ENCODE data around the gene EMC6. TPM values are rescaled to one million over a fixed set of nuclear protein-coding genes. Genes with fewer than 3 reads are reported as not detected.

Gene EMC6
- polyA plus RNA-seq, 1 of the 3 experiments (the other 2 are of a cell fraction) = 56.6 TPM

- Histone ChIP-seq H3K4me2 (no peak overlapping the region), H3K9ac (no peak overlapping the region), H3F3A (replicated peaks; ENCODE audit: insufficient read depth) (peaks cover 5% of the 10 kb centered on the region), H3K27ac (ENCODE audit: low read depth in 2 of 2, low read length in 1 of 2) (no peak overlapping the region), H3K27me3 (ENCODE audit: insufficient read depth) (no peaks in the 10 kb centered on the region), H3K79me2 (ENCODE audit: insufficient read depth) (no peaks in the 10 kb centered on the region), H3K9me3 (no peaks in the 10 kb centered on the region), H3K4me1 (ENCODE audit: control insufficient read depth in 1 of 2, insufficient read depth in 2 of 2, low read depth in 1 of 2, low read length in 1 of 2) (0 out of 4 replicates have a peak, but pooled peaks cover 0 to 4% of the 10 kb centered on the region in 2 experiments), H3K9me2 (no peaks in the 10 kb centered on the region), H2AFZ (ENCODE audit: low read depth) (no peak overlapping the region), H3K36me3 (replicated peaks in 1 of 2; ENCODE audit: control insufficient read depth in 1 of 2, insufficient read depth in 2 of 2, low read length in 1 of 2) (no peaks in the 10 kb centered on the region), H3K4me3 (ENCODE audit: low read depth in 2 of 2, low read length in 1 of 2) (no peak overlapping the region), H4K20me1 (ENCODE audit: insufficient read depth) (no peaks in the 10 kb centered on the region)
- TF ChIP-seq FOXJ3 (CRISPR knock-in tag; IDR thresholded peaks at IDR 0.05) (no peak), EP300 (IDR thresholded peaks at IDR 0.05; ENCODE audit: borderline replicate concordance in 1 of 2, low read depth in 1 of 2, low read length in 1 of 2) (no peak), TCF12 (IDR thresholded peaks at IDR 0.05) (no peak)
- WGBS (ENCODE audit: low lambda C conversion rate) = 82% methylated on average over 3 of the region's 3 CpGs
- ChIA-PET CTCF (interaction anchor here (1.7 to 2.2 kb wide), 2 partner anchors 25 to 29 kb away, joined by 6 to 8 read pairs; no protein-coding TSS in a partner anchor), POLR2A (no interaction called here)
- DNase-seq = no peak
These were observed 39.8 kb downstream of the EMC6 start for GRCh38 chr17:3708366-3708765.

- 88% methylated on average over 5 of the region's 5 CpGs for WGBS (ENCODE audit: low lambda C conversion rate)
- ChIA-PET POLR2A (interaction anchor here (0.7 kb wide), 1 partner anchor 15 kb away, joined by 3 read pairs; the partner anchor contains the start of gene P2RX5), CTCF (no interaction called here)
- no peak overlapping the region for H2AFZ ChIP-seq (ENCODE audit: low read depth)
- peaks cover 5% of the 10 kb centered on the region for H3F3A ChIP-seq (replicated peaks; ENCODE audit: insufficient read depth)
- H3K79me2 ChIP-seq (ENCODE audit: insufficient read depth) = no peaks in the 10 kb centered on the region
- TF ChIP-seq RFX5 (IDR thresholded peaks at IDR 0.05; ENCODE audit: low read length) = no peak
- peak; percentile 20; the same call in 1 of the 2 replicates for TF ChIP-seq GABPA (IDR thresholded peaks at IDR 0.05; ENCODE audit: low read depth)
- no peak for TF ChIP-seq ELF1 (IDR thresholded peaks at IDR 0.05)
- TF ChIP-seq USF2 (IDR thresholded peaks at IDR 0.05; ENCODE audit: borderline replicate concordance, low read depth, low read length) = no peak
- no peak for TF ChIP-seq RAD21 (IDR thresholded peaks at IDR 0.05; ENCODE audit: low read length)
- no peak for TF ChIP-seq TCF12 (IDR thresholded peaks at IDR 0.05)
- TF ChIP-seq FOSL2 (IDR thresholded peaks at IDR 0.05; ENCODE audit: borderline replicate concordance, low read depth) = peak; percentile 32; the same call in 1 of the 2 replicates
- no peak for TF ChIP-seq ZBTB33 (IDR thresholded peaks at IDR 0.05; ENCODE audit: borderline replicate concordance, low read depth)
- no peak for TF ChIP-seq RCOR1 (IDR thresholded peaks at IDR 0.05; ENCODE audit: low read length)
- TF ChIP-seq NFIC (IDR thresholded peaks at IDR 0.05; ENCODE audit: borderline replicate concordance) = no peak
- no peak overlapping the region for H3K9ac ChIP-seq
- no peaks in the 10 kb centered on the region for H3K27me3 ChIP-seq (ENCODE audit: insufficient read depth)
- H3K4me3 ChIP-seq (ENCODE audit: low read depth in 2 of 2, low read length in 1 of 2) = no peak overlapping the region
- no peaks in the 10 kb centered on the region for H3K9me2 ChIP-seq
- no peak overlapping the region for H3K27ac ChIP-seq (ENCODE audit: low read depth in 2 of 2, low read length in 1 of 2)
- 0 out of 4 replicates have a peak, but pooled peaks cover 0 to 4% of the 10 kb centered on the region in 2 experiments for H3K4me1 ChIP-seq (ENCODE audit: control insufficient read depth in 1 of 2, insufficient read depth in 2 of 2, low read depth in 1 of 2, low read length in 1 of 2)
- H3K36me3 ChIP-seq (replicated peaks in 1 of 2; ENCODE audit: control insufficient read depth in 1 of 2, insufficient read depth in 2 of 2, low read length in 1 of 2) = peaks cover 8 to 10% of the 10 kb centered on the region in 2 experiments
- H4K20me1 ChIP-seq (ENCODE audit: insufficient read depth) = no peaks in the 10 kb centered on the region
- DNase-seq = no peak
- no peaks in the 10 kb centered on the region for H3K9me3 ChIP-seq
- H3K4me2 ChIP-seq = no peak overlapping the region
These were observed 42.4 kb downstream of the EMC6 start for GRCh38 chr17:3710951-3711383.

Data from SK-N-SH (cell line).